Stimulated activated CD8-positive, alpha-beta memory T cell treated with anti-CD3 and anti-CD28 coated beads, Interleukin-15, amount 100 ng/mL, for 24 hours (primary cell): ENCODE results near the gene PLAAT5.
"Not testable (repeated sequence)": the region's sequence is repeated elsewhere in the genome, so short reads cannot be mapped to it uniquely, and the experiment has no call there.

Experiments
- DNase-seq: peaks from one replicate; pipeline ENCODE4 v3.0.0-alpha.2; 2020; ENCODE audit warnings: low read depth

PLAAT5 gene

DNA sequence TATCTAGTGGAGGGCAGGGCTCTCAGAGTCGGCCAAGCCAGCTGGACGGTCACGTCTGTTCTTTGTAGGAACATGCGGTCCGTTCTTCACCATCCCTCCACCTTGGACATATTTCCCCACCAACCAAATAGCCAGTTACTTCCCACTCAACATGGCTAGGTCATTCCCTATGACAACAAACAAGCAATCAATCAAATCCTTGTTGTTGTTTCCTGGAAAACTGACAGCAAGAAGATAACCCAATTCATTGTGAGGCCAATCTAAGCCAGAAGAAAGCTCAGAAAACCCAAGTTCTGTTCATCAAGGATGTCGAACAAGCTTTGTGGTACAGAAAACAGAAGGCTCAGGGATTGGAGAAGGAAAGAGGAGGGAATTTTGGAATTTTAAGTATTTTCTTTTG is 10.9 kb downstream of the PLAAT5 start:
- no peak for DNase-seq

- no peak for DNase-seq
These were observed 12.1 kb downstream of the PLAAT5 start for GRCh38 chr11:63478896-63479295.

DNA sequence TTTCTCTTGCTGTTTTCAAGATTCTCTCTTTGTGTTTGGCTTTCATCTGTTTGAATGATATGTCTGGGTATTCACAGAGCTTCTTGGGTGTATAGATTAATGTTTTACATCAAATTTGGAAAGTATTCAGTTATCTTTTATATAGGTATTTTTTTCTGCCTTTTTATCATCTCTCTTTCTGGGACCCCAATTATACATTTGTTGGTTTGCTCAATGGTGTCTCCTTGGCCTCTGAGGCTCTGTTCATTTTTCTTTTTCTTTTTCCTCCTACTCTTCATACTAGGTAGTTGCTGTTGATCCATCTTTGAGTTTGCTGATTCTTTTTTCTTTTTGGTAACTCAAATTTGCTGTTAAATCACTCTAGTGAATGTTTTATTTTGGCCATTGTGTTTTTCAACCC is 14.3 kb downstream of the PLAAT5 start:
- no peak for DNase-seq

DNA sequence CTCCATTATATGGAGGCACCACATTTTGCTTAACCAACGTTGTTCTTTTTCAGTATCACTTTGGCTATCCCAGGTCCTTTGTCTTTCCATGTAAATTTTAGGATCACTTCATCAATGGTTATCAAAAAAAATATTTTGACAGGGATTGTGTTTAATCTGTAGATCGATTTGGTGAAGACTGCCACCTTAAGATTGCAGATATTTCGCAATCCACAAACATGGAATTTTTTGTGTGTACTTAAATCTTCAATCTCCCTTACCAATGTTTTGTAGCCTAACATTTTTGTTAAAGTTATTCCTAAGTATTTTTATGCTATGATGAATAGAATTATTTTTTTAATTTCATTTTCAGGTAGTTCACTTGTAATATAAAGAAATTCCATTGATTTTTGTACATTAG is 18.6 kb downstream of the PLAAT5 start:
- no peak for DNase-seq

DNA sequence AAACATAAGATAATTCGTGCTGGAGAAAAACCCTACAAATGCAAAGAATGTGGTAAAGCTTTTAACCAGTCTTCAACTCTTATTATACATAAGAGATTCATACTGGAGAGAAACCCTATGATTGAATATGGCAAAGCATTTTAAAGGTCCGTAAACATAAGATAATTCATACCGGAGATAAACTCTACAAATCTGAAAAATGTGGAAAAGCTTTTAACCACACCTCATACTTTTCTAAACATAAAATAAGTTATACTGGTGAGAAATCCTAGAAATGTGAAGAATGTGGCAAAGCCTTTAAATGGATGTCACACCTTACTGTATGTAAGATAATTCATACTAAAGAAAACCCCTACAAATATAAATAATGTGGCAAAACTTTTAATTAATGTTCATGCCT is 20.7 kb downstream of the PLAAT5 start:
- DNase-seq: no peak

GRCh38 chr11:63462137-63462536 is 28.8 kb downstream of the PLAAT5 start:
- DNase-seq: no peak

GRCh38 chr11:63459586-63459985 is 31.4 kb downstream of the PLAAT5 start:
- DNase-seq: no peak

DNA sequence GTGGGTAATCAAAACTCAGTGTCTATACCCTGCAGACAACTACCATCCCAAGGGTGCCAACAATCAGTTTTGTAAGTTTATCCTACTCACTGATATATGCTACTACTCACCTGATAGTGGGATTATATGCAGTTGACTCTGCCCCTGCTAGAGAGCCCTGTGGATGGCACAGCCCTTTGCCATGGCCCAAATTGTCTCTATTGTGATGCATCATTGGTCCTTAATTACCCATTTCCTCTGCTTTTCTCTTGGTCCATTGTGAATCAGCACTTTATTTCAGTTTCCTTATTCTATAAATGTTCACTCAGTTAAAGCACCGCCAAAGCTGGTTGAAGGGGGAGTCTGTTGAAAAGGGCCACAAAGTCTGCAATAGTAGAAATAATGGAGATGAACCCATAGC is 42.3 kb downstream of the PLAAT5 start:
- DNase-seq: no peak

- DNase-seq: no peak
These were observed 45.2 kb downstream of the PLAAT5 start for GRCh38 chr11:63445720-63446119.

GRCh38 chr11:63445118-63445517 is 45.8 kb downstream of the PLAAT5 start:
- no peak for DNase-seq

GRCh38 chr11:63444160-63444559 is 46.8 kb downstream of the PLAAT5 start:
- DNase-seq: no peak

DNA sequence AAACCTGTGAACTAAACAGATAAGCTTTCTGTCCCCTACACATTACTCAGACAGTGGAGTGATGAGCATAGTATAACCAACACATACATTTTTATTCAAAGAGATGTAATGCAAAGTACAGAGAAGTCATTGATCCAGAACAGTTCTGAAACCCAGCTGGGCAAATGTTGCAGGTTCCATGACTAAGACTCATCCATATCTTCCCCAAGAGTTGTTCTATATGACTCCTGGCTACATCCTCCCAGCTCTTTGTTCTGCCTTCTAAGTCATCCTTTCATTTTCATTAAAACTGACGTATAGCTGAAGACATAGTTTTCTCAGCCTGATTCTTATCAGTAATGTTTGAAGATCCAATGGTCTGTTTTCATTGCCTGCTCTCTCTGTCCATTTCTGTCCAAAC is 47.3 kb downstream of the PLAAT5 start:
- DNase-seq: no peak

GRCh38 chr11:63435831-63436230 is 55.1 kb downstream of the PLAAT5 start:
- DNase-seq: not testable (repeated sequence)

- DNase-seq: not testable (repeated sequence)
These were observed 55.6 kb downstream of the PLAAT5 start for GRCh38 chr11:63435351-63435750.

DNA sequence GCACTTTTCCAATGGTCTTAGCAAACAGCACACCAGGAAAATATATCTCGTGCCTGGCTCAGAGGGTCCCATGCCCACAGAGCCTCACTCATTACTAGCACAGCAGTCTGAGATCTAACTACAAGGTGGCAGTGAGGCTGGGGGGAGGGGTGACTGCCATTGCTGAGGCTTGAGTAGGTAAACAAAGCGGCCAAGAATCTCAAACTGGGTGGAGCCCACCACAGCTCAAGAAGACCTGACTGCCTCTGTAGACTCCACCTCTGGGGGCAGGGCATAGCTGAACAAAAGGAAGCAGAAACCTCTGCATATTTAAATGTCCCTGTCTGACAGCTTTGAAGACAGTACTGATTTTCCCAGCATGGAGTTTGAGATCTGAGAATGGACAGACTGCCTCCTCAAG is 60.2 kb downstream of the PLAAT5 start:
- not testable (repeated sequence) for DNase-seq

- DNase-seq: no peak
These were observed 62.9 kb downstream of the PLAAT5 start for GRCh38 chr11:63427971-63428508.

GRCh38 chr11:63417174-63417852 is 73.7 kb downstream of the PLAAT5 start:
- DNase-seq: no peak
